K562 treated with DMSO at 1 percent for 12 hours (cell line): Measurements from ENCODE around the gene DNAJC16. TPM values are rescaled to one million over a fixed set of nuclear protein-coding genes. Genes with fewer than 3 reads are reported as not detected.

ENCODE experiments used
- total RNA-seq: library from RNA; unstranded; fragments of 300-600 nt; gene quantifications from 2 replicates; pipeline ENCODE4 v1.2.3, GENCODE V29; 2022; ENCODE audit not compliant: insufficient read depth

The DNAJC16 gene
- 1.7 and 10.0 TPM in 2 replicates for total RNA-seq

GRCh38 chr1:15526490-15527339, at the start of gene DNAJC16:
TSS of gene DNAJC16 (plus strand) at chr1:15526848. CDS start at chr1:15529106, 2,258 bp downstream.

DNA sequence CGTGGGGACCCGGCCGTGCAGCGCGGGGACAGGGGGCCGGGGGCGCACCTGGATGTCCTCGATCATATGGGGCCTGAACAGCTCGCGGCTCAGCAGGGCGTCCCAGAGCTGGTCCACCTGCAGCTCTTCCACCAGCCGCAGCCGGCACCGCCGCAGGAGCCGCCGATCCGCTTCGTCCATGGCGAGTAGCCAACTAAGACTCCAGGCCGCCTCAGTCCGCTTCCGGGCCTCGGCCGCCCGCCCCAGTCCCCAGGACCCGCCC, 2.7 kb upstream of the DNAJC16 start, which contains the start of gene CASP9:
Gene CASP9 (minus strand): TSS at position 195 of the 262 bp plus-strand sequence. CDS start 15 bp downstream, at position 180.

DNA sequence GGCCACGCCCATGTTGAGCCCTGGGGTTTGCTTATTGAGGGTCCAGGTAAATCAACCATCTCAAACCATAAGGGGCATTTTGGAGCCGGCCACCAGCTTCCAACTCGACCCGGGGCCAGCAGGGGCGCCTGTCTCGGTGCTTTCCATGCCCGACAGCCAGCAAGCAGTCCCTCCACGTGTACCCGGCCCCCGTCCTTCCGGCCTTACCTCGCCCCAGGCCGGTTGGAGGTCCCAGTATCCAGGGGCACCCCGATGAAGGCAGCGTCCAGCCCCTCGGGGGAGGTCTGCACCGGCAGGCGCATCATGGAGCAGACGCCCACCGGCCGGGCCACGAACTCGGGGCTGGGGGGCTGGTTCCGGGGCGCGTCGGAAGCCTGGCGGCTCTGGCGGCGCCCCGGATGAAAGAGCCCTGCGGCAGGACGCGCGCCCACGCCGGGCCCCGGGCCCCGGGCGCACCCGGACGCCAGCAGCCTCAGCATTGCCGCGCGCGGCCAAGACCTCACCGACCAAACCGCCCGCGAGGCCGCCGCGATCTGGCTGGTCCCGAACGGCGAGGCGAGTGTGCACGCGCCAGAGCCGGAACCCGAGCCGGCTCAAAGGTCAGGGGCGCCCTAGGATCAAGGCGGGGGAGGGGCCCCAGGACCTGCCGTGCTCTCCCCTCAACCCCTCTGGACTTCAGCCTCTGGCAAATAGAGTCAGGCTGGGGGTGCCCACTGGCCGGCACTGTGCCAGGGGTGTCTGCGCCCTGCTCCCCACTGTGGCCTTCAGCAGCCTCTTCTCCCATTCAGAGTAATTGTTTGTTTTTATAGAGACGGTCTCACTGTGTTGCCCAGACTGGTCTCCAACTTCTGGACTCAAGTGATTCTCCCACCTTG, 58.1 kb downstream of the DNAJC16 start, which contains the start of gene AGMAT:
Gene AGMAT (minus strand): TSS at position 563 of the 875 bp plus-strand sequence. CDS start 84 bp downstream, at position 479.

GRCh38 chr1:15617173-15618076, 90.8 kb downstream of the DNAJC16 start, which contains the start of gene DDI2:
TSS of gene DDI2 (plus strand) at chr1:15617458. CDS start at chr1:15617671, 213 bp downstream.

Other genes with a start within 250 kb of the DNAJC16 start
- 65.3 and 67.0 TPM in 2 replicates for gene EFHD2, start 117.0 kb upstream of the DNAJC16 start, total RNA-seq
- not detected in 2 replicates for gene CTRC, start 88.4 kb upstream of the DNAJC16 start, total RNA-seq
- not detected in 2 replicates for gene CELA2A, start 70.1 kb upstream of the DNAJC16 start, total RNA-seq
- not detected in 2 replicates for gene CELA2B, start 50.7 kb upstream of the DNAJC16 start, total RNA-seq
- gene CASP9, start 2.6 kb upstream of the DNAJC16 start, total RNA-seq, result 29.5 and 41.0 TPM in 2 replicates
- not detected in 2 replicates for gene AGMAT, start 58.2 kb downstream of the DNAJC16 start, total RNA-seq
- 2.8 and 16.8 TPM in 2 replicates for gene DDI2, start 90.6 kb downstream of the DNAJC16 start, total RNA-seq
- gene PLEKHM2, start 157.5 kb downstream of the DNAJC16 start, total RNA-seq, result 54.4 and 81.6 TPM in 2 replicates
- gene SLC25A34, start 209.4 kb downstream of the DNAJC16 start, total RNA-seq, result 1.4 TPM in 1 of 2 replicates, not detected in the other
- not detected in 2 replicates for gene TMEM82, start 215.7 kb downstream of the DNAJC16 start, total RNA-seq
- gene FBLIM1, start 231.9 kb downstream of the DNAJC16 start, total RNA-seq, result not detected in 2 replicates